ENCODE data around the gene ATP5ME.
"Not testable (repeated sequence)": the region's sequence is repeated elsewhere in the genome, so short reads cannot be mapped to it uniquely, and the experiment has no call there.

Gene ATP5ME

DNA sequence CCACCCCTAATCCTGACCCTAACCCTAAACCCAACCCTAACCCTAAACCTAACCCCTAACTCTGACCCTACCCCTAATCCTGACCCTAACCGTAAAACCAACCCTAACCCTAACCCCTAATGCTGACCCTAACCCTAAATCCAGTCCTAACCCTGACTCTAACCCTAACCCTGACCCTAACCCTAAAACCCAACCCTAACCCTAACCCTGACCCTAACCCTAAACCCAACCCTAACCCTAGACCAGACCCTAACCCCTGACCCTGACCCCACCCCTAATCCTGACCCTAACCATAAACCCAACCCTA, 30.8 kb upstream of the ATP5ME start:
- DNase-seq = no peak

DNA sequence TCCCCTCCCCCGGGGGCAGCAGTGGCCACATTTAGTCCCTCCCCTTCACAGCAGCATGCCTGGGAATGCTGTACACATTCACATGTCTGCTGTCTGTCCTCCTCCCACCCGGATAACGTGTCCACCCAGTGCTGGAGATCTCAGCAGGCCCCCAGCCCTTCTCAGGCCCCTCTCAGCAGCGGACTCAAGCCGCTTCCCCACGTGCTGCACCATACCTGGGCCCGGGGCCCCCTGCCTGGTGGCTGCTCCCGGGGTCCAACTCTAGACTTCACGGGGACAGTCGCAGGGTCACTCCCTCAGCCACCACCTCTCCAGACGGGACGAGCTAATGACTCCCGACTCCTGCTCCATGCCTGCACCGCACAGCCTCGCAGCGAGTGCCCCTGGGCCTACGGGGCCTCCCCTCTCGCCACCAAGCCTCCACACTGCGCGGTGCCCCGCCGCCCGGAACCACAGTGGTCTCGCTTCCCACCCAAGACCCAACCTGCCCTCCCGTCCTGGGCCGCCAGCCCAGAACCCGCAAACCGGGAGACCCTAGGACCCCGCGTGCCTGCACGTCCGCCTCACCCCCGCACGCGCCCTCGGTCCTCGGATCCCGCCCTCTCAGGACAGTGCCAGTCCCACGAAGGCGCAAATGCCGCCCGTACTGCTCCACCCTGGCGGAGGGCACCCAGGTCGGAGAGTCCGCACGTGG, 30.3 kb upstream of the ATP5ME start:
- no peak for DNase-seq

DNA sequence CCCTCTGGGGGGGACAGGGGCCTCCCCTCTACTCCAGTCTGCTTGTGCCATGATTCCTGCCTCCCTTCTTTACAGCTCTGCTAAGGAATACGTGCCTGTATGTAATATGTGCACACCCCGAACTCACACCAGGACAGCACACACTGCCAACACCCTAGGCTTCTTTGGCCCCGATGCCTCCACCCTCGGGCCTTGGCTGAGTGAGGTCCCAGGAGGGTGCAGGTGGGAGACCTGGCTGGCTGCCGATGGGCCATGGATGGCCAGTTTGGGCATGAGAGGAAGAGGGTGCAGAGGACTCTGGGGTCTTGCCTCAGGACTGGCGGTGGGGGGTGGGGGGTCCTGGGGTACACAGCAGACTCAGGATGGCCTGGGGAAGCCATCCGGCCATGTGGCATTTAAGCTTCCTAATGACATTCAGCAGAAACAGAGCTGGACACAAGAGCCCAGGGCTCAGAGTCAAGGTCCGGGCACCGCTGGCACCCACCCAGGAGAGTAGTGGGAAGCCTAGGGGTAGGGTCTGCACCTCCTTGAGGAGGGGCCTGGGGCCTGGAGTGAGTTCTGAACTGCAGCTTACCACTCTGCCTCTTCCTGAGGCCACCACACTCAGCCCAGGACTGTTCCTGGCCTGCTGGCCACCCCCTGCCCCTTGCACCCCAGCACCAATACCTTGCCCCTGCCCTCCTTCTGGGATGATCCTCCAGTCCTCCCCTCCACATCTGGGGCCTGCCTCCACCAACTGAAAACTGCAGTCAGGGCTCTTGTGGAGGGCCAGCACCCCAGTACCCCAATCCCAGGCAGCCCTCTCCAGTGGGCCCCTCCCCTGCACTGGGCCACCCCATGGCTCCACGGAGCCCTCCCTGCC, 29.5 kb upstream of the ATP5ME start:
- DNase-seq = no peak

DNA sequence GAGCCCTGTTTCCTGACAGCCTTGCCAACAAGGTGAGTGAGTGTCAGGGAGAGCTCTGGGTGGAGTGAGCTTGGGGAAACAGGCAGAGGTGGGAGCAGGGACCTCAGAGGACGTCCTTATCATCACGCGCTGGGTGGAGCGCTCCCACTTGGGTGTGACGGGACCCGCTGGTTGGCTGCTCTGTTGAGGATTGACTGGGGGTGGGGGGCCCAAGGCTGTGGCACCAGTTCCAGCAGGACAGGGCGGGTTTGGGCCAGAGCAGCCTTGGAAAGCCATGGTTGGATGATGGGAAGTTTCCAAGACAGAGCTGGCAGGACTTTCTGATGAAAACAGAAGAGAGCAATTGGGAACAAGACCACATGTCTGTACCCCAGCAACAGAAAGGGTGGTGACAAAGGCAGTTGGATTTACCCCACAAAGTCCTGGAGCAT, 28.6 kb upstream of the ATP5ME start:
- no peak for DNase-seq

DNA sequence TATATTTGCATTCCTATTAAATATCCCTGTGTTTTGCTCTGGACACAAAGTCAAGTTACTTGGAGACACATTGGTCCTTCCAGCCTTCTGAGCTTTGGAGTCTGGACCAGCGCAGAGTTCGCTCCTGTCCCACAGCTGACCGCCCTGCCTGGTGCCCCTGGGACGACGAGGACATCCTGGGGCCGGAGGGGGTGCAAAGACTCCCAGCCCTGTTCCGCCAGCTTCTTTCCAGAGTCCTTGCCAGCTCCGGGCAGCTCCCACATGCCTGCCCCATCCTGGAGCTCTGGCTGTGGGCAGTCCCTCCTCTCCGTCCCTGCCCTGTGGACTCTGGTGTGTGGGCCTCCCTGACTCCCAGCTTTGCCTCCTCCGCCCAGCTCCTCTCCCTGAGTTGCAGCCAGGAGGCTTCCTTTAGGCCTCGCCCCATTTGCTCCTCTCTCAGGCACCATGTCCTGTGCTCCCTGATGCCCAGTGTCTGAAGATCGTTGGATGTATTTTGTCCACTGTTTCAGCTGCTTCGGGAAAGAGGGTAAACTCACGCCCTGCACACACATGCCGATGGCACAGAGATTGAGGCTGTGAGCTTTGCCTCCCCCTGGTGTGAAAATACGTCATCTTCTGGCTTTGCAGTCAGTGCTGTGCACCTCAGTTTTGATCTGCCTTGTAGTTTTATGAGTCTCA, 26.6 kb upstream of the ATP5ME start:
- DNase-seq = no peak

DNA sequence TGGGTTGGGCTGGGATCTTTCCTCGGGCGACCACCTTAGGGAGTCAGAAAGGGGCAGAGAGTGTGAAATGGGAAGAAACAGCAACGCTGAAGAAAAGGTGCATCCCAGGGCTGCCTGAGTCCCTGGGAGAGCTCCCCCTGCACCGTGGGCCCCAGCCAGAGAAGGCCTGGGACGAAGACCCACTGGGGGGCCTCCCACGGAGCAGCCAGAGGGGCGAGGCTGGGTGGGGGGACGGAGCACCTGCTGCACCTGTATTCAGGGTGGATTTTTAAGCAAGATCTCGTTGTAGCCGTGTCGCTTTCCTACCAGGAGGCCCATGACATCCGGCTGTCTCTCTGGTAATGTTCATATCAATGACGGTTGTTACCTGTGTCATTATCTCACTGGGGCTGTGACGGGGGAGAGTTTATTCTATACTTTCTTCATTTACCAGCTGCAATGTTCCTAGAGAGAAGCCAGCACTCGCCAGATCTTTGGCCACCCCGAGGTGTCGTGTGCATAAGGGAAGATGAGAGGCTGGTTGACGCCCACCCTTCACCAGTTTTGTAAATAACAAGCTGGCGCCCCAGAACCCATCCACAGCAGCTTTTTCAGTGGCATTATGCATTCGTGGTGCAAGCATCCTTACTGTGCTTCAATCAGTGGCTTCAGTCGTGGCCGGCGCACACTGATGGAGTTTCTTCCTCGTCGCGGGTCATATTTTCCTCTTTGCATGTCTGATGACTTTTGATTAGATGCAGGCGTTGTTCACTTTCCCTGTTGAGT, 25.9 kb upstream of the ATP5ME start:
- DNase-seq = no peak

DNA sequence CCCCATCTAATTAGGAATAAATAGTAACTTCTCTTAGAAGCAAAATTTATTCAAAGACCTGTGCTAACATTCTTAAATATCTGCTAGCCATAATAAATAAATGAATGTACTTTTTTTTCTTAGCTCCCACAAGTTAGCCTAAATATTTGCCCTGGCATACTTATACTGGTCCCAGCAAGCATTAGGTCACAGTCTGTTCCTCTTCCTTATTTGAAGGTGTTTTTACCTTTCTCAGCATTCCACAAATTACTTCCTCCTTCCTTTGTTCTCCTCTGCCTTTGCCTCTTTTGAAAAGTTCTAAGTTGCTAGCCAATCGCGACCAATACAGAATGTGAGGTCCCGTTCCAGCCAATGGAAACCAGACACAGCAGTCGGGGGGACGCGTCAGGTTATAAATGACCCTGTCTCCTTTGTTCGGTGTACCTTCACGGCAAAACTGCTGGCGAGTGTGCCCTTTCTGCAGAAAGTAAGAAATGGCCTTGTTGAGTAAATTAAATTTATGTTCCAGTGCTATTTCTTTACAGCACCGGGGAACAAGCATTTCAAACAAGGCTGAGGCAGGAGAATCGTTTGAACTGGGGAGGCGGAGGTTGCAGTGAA, 20.4 kb upstream of the ATP5ME start:
- DNase-seq = not testable (repeated sequence)

DNA sequence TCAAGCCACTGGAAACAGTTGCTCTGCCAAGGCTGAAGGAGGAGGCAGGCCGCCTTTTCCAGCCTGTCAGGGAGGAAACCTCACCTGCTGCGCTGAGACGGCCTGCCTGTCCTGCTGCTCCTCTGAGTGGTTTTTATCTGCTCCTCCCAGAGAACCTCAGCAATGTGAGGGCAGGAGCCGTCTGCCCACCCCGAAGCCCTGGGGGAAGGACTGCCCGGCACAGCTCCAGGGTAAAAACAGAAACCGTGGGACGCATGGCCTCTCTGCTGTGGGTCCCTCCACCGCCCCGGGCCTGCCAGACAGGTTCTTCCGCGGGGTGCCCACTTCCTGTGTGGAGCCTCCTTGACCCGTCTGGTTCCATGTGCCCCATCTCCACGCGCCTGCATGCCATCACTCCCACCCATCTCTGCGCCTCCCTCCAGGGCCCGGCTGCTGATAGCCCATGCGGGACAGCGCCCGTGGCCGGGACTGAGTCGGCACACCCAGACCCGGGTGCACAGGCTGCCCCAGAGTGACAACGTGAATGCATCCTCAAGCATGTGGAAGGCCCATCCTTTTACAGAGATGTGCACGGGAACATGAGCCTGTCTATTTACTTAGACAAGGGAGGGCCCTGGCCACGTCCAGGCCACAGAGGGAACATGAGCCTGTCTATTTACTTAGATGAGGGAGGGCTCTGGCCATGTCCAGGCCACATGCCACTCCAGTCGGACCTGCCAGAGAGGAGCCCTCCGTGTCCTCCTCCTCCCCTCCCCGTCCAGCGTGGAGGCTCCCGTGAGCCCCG, 18.9 kb upstream of the ATP5ME start:
- peak in 1 of 3 donors; percentile 0 for DNase-seq

DNA sequence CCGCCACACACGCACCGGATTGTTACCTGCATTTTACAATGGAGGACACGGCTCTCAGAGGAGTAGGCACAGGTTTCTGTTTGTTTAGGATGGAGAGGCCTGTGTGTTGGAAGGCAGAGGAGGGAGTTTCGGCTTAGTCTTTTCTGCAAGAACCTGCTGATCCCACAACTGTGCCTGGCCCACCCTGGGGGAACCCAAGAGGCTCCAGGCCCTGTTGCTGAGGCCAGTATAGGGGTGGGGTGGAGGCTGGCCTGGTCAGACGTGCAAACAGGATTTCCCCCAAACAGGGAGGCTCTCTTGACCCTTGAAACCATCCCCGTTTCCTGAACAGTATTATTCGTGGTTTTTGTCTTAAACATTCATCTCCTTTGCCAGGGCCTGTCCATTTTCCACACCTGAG, 15.6 kb upstream of the ATP5ME start:
- no peak for DNase-seq

DNA sequence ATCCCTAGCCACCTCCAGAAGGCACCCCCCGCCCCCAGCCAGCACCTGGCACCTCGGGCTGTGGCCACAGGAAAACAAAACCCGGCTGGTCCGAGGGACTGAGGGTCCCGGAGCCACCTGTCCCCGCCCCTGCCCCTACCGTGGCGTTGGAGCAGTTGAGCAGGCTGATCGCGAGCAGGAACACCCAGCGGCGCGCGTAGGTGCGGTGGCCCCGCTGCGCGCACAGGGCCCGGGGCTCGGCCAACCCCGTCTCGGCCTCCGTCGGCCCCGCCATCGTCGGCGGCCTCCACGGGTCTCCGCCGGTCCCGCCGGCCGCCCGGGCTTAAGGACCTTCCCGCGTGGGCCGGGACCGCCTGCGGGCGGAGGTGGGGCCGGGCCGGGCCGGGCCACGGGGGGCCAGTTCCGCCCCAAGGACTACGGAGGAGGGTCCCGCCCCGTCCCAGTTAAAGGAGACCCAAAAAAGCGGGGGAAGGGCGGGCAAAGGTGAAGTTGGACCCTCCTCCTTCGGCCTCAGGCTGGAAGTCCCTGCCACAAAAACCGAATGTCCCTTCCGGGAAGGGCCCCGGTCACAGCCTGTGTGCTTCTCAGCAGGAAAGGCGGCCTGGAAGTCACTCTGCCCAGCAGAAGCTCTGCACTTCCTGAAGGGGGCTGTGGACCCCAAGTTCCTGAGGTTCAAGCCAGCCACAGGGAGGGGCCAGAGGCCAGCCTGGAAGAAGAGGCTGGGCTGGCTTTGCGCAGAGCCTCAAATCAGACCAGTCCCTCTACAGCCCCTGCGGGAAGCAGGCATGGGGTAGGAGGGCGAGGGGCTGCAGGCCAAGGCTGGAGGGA, 15.0 kb upstream of the ATP5ME start, which contains the start of gene SLC49A3:
Gene SLC49A3, minus strand, starts transcription at position 298 of the 828 bp plus-strand sequence. Its CDS starts 24 bp downstream, at position 274.
- DNase-seq = peak; percentile 48 to 73 (median 63)

DNA sequence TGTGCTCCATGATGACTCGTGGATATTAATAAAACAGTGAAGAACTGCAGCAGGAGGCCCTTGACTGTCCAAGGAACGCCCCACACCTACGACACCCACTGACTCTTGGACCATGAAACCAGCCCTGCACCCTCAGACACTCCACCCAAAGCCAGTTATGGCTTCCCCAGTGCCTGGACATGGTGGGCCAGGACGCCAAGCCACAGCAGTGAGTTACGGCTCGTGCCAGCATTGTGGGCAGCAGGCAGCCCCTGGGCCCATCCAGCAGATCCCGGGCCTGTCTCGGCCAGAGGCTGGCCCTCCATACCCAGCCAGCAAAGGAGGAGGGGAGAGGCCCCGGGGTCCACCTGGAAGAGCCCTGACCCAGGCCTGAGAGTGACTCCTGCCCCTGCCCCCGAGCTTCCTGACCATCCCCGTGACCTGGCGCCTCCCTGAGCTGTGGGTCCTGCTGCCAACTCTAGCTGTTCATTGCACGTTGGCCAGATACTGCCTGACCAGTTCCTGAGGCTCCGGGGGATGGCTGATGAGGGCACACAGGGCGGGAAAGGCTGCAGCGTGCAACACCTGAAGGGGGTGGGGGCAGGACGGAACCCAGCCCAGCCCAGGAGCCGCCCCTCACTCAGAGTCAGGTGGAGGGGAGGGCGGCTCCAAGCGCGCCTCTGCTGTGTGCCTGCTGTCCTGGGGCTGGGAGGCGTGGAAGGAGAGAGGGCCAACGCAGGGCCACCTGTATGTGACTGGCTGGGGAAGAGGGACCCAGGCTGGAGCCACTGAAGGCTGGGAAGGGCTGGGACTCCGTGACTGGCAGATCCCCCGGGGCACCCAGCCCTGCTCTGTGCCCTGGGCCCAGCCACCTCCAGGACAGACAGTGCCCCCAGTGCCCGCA, 14.1 kb upstream of the ATP5ME start:
- peak in 1 of 3 donors; percentile 14 for DNase-seq

DNA sequence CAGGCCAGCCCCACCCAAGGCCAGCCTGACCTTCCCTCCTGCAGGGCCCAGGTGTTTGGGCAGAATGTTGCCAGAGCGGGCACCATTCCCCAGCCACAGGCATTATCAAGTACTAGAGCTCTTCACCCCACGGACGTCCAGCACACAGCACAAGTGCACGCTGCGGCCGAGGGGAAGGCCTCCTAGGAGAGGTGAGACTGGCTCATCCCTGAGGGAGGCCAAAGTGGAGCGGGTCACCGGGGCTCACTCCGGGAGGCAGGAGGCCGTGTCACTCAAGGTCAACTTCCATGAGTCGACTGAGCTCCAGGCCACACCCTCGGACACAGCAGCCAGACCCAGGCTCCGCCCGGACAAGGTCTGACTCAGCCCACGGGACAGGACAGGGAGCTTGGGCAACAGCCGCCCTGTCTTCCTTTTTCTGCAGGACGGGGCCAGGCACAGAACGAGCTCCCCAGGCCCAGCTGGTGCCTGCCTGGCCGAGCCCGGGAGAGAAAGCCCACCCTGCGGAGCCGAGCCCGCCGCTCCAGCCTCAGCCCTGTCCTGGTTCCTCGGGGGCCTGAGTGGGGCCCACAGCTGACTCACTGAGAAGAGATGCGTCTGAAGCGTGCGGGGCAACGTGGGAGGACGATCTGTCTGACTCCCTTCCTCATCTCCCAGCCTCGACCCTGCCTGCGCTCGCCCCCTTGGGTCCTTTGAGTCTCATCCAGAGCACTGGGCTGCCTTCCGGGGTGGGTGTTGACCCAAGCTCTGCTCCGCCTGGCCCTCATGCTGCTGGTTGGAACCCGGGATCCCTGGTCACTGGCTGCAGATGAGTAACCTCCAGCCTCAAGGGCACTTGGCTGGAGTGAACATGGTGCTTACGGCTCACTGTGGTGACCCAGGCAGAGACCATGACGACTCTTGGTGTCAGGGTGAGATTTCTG, 13.2 kb upstream of the ATP5ME start:
- peak; percentile 95 to 96 (median 96) for DNase-seq

DNA sequence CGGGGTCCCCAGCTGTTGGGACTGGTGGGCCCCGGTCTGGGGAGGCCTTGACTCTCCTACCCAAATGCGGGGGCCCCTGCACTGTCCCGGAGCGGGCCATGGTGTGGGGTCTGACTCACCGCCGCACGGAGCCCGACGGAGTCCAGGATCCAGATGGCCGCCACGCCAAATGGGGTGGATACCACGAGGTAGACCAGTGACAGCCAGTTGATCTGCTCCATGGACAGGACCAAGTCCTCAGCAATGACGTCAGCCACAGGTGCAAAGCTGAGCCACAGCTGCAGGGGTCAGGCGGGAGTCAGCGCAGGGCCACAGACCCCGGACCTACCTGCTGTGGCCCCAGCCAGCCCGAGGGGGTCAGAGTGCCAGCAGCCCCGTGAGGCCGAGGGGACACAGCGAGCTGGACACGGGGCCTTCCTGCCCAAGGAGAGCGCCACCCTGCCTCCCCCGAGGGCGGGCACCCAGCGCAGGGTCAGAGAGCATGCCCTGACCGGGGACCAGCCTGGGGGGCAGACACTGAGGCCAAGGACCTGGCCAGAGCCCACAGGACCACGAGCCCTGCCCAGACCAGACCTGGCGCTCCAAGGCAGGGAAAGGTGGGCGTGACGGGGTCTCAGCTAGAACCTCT, 12.5 kb upstream of the ATP5ME start:
- DNase-seq = no peak

DNA sequence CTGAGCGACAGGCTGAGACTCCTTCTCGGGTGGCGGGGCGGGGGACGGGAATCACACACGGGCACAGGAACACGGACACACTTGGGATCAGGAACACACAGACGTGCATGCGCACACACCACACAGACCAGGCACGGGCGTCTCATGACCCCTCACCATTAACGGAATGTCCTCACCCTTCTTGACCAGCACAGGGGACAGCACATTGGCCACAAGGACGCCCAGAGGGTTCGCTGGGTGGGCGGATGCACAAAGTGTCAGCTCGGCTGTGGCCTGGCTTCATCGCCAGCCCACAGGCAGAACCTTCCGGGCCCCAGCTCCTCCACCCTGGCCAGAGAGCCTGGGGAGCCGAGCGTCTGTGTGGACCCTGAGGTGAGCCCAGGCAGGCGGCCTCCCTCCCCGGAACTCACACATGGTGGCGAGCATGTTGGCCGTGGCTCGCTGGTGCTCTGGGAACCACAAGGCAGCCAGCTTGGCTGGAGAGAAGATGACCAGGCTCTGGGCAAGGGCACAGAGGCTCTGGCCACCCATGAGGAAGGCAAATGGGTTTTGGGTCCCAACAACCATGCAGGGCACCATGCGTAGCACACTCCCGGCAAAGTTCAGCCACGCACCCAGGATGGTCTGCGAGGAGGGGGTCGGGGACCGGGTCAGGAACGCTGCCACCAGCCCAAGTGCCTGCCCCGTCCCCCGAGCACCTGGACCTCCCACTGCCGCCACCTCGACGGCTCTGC, 11.8 kb upstream of the ATP5ME start:
- no peak for DNase-seq

DNA sequence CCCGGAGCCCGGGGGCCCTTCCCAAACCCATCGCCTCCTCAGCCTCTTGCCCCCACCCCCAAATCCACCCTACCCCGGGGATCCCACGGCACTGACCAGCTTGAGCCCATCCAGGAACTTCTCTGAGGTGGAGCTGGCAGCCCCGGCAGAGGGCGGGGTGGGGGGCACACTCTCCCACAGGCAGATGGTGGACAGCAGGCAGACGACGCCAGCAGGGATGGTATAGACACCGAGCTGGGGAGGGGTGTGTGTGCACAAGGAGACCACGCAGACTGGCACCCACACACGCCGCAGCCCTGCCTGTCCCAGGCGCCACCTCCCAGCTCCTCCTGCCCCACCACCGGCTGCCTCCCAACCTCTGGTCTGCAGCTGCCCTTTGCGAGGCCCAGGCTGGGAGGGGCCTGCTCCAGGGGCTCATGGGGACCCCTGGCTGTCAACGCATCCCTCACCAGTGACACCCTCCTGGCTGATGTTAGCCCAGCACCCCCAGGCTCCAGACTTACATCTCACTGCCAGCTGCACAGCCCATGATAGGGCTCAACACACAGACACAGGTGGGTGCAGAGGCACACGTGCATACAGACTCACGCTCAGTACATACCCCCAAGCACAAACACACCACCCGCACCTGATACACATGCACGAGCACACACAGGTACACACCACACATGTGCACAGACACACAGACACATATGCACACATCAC, 10.7 kb upstream of the ATP5ME start:
- DNase-seq = no peak

DNA sequence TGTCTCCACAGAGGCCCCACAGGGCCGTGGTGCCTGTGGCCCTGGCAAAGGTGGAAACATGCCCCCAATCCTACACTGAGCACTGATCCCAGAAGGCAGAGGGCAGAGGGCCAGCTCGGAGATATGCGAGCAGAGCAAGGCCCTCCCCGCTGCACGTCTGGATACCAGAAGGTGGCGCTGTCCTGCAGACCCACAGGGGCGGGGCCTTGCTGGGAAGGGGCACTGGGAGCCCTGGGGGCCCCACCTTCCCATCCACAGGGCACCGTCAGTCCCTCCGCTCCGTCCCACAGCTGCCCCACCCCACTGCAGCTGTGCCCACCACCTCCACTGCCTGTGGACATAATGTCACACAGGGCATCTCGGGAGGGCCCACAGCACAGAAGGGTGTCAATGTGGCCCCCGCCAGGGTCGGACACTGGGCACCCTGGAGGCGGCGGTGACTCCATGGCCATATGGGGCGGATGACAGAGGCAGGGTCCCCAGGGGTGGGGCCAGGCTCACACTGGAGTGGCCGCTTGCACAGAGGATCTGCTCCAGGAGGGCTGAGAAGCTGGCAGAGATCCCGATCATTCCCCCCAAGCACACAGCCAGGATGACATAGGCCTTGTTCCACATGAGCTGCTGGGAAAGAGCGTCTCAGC, 10.0 kb upstream of the ATP5ME start:
- DNase-seq = peak; percentile 67 to 82 (median 69)

Measured in suppressor macrophage treated with lipopolysaccharide for 1 hour (primary cell).